GM19397 (cell line): ENCODE results near the gene TRRAP.

Experiments used
- ATAC-seq: cut with Tn5 transposase; IDR thresholded peaks from one replicate; pipeline ENCODE4 v1.9.1; 2021; ENCODE audit warnings: mild to moderate bottlenecking, moderate library complexity; ENCODE audit not compliant: unreplicated experiment

The TRRAP gene

GRCh38 chr7:98981701-98982100 lies 103.4 kb downstream of the TRRAP start:
- ATAC-seq, result no peak

GRCh38 chr7:98982686-98983085 lies 104.4 kb downstream of the TRRAP start:
- no peak for ATAC-seq

- no peak for ATAC-seq
These were observed 105.8 kb downstream of the TRRAP start for GRCh38 chr7:98984126-98984525.

GRCh38 chr7:98985406-98985805 lies 107.1 kb downstream of the TRRAP start:
- ATAC-seq, result no peak

- ATAC-seq, result no peak
These were observed 107.6 kb downstream of the TRRAP start for GRCh38 chr7:98985945-98986344.

GRCh38 chr7:98988641-98989040 lies 110.3 kb downstream of the TRRAP start:
- no peak for ATAC-seq

- no peak for ATAC-seq
These were observed 112.0 kb downstream of the TRRAP start for GRCh38 chr7:98990356-98990755.

GRCh38 chr7:98991141-98991540 lies 112.8 kb downstream of the TRRAP start:
- no peak for ATAC-seq

GRCh38 chr7:98992076-98992475 lies 113.7 kb downstream of the TRRAP start:
- no peak for ATAC-seq

GRCh38 chr7:98993024-98993897 lies 114.9 kb downstream of the TRRAP start:
- ATAC-seq, result no peak

GRCh38 chr7:98994046-98994944 lies 116.0 kb downstream of the TRRAP start:
- ATAC-seq, result no peak

GRCh38 chr7:98995111-98995510 lies 116.8 kb downstream of the TRRAP start:
- no peak for ATAC-seq

GRCh38 chr7:98995523-98996149 lies 117.3 kb downstream of the TRRAP start:
- ATAC-seq, result no peak

GRCh38 chr7:98996150-98996552 lies 117.8 kb downstream of the TRRAP start:
- no peak for ATAC-seq

GRCh38 chr7:98997846-98998245 lies 119.5 kb downstream of the TRRAP start:
- no peak for ATAC-seq

GRCh38 chr7:98998821-98999725 lies 120.7 kb downstream of the TRRAP start:
- ATAC-seq, result no peak

- ATAC-seq, result no peak
These were observed 122.0 kb downstream of the TRRAP start for GRCh38 chr7:99000196-99000903.

- no peak for ATAC-seq
These were observed 122.7 kb downstream of the TRRAP start for GRCh38 chr7:99000904-99001465.

- ATAC-seq, result no peak
These were observed 123.3 kb downstream of the TRRAP start for GRCh38 chr7:99001482-99002147.
